Peyer's patch (tissue), 4 donors: ENCODE results near the gene GHRL. TPM values are rescaled to one million over a fixed set of nuclear protein-coding genes. Genes with fewer than 3 reads are reported as not detected.

Experiments used
- DNase-seq, 3 donors: peaks; one replicate each; pipeline ENCODE4 v3.0.0-alpha.2; 2017 to 2019
- H3K27ac ChIP-seq, 4 donors: fragments of 200-600 bp; sonication (generic); one replicate each; pipeline ENCODE4 v1.5.1; 2016 to 2019
- H3K27me3 ChIP-seq, 2 donors: fragments of 200-600 bp; sonication (generic); one replicate each; pipeline ENCODE4 v1.5.1; 2019
- H3K36me3 ChIP-seq, 3 donors: fragments of 200-600 bp; sonication (generic); one replicate each; pipeline ENCODE4 v1.5.1; 2016 to 2019
- H3K4me1 ChIP-seq, 4 donors: fragments of 200-600 bp; sonication (generic); one replicate each; pipeline ENCODE4 v1.5.1; 2016 to 2019
- H3K4me3 ChIP-seq, 4 donors: fragments of 200-600 bp; sonication (generic); 1 replicate in 3 of 4; 2 replicates in 1 of 4; pipeline ENCODE4 v1.5.1; 2016 to 2019; ENCODE audit warnings: mild to moderate bottlenecking in 1 of 4
- H3K9me3 ChIP-seq, 4 donors: fragments of 200-600 bp; sonication (generic); one replicate each; pipeline ENCODE4 v1.5.1; 2016 to 2019; ENCODE audit warnings: mild to moderate bottlenecking in 1 of 4
- CTCF ChIP-seq, 6 experiments: fragments of 450-650 bp in 4 of 6; fragments of 200-600 bp in 2 of 6; sonication (generic) in 1 of 6; IDR thresholded peaks; one replicate each; pipeline ENCODE4 v1.5.1; 2017 to 2019; ENCODE audit warnings: antibody characterized with exemption in 6 of 6, mild to moderate bottlenecking in 3 of 6, moderate library complexity in 1 of 6
- POLR2A ChIP-seq, 2 donors: fragments of 450-650 bp; IDR thresholded peaks; one replicate each; pipeline ENCODE4 v1.5.1; 2017; ENCODE audit warnings: antibody characterized with exemption in 2 of 2, mild to moderate bottlenecking in 2 of 2, moderate library complexity in 2 of 2
- total RNA-seq, 4 donors: library from RNA; depleted of rRNA; stranded (reverse); fragments of >200 nt; gene quantifications; one replicate each; pipeline ENCODE4 v1.1.0, GENCODE V29; 2016

The GHRL gene
- total RNA-seq, 4 donors from 2014 or later, result 1.6 to 2.9 TPM; not detected in 2

- peaks cover 0 to 17% (median 0%) of the 10 kb centered on the region in 3 donors for H3K36me3 ChIP-seq
- DNase-seq, result no peak
- no peak overlapping the region for H3K4me3 ChIP-seq
- no peaks in the 10 kb centered on the region for H3K9me3 ChIP-seq
- TF ChIP-seq CTCF (IDR thresholded peaks at IDR 0.05) (no peak), POLR2A (IDR thresholded peaks at IDR 0.05) (no peak)
- H3K27ac ChIP-seq, result no peak overlapping the region
- H3K27me3 ChIP-seq, result no peaks in the 10 kb centered on the region
- peaks cover 0 to 4% (median 0%) of the 10 kb centered on the region in 4 donors for H3K4me1 ChIP-seq
These were observed 4.2 kb downstream of the GHRL start for GRCh38 chr3:10288575-10288960.

- TF ChIP-seq POLR2A (IDR thresholded peaks at IDR 0.05), result no peak
- TF ChIP-seq CTCF (IDR thresholded peaks at IDR 0.05), result no peak
These were observed 4.7 kb downstream of the GHRL start for GRCh38 chr3:10287936-10288574.

GRCh38 chr3:10286596-10287295 lies 6.0 kb downstream of the GHRL start:
- peaks cover 0 to 27% (median 0%) of the 10 kb centered on the region in 3 donors for H3K36me3 ChIP-seq
- no peak for DNase-seq
- TF ChIP-seq POLR2A (IDR thresholded peaks at IDR 0.05) (no peak), CTCF (IDR thresholded peaks at IDR 0.05) (peak in 4 of 6 experiments; percentile 21 to 37 (median 32))
- H3K4me3 ChIP-seq, result no peak overlapping the region
- no peak overlapping the region for H3K27ac ChIP-seq
- no peaks in the 10 kb centered on the region for H3K9me3 ChIP-seq
- H3K27me3 ChIP-seq, result no peaks in the 10 kb centered on the region
- no peaks in the 10 kb centered on the region for H3K4me1 ChIP-seq

More at GRCh38 chr3:10287936-10288574, 4.7 kb downstream of the GHRL start:
- Histone ChIP-seq H3K4me1 (peaks cover 0 to 4% (median 0%) of the 10 kb centered on the region in 4 donors), H3K27me3 (no peaks in the 10 kb centered on the region), H3K9me3 (no peaks in the 10 kb centered on the region), H3K36me3 (peaks cover 0 to 22% (median 0%) of the 10 kb centered on the region in 3 donors), H3K27ac (no peak overlapping the region), H3K4me3 (no peak overlapping the region)
- DNase-seq, result no peak

GRCh38 chr3:10286133-10286524 lies 6.6 kb downstream of the GHRL start:
- TF ChIP-seq POLR2A (IDR thresholded peaks at IDR 0.05), result no peak
- TF ChIP-seq CTCF (IDR thresholded peaks at IDR 0.05), result no peak

GRCh38 chr3:10285272-10286132 lies 7.2 kb downstream of the GHRL start:
- peaks cover 0 to 39% (median 0%) of the 10 kb centered on the region in 3 donors for H3K36me3 ChIP-seq

More at GRCh38 chr3:10286133-10286524, 6.6 kb downstream of the GHRL start:
- Histone ChIP-seq H3K4me1 (no peaks in the 10 kb centered on the region), H3K36me3 (peaks cover 0 to 33% (median 0%) of the 10 kb centered on the region in 3 donors), H3K4me3 (no peak overlapping the region), H3K27me3 (no peaks in the 10 kb centered on the region), H3K27ac (no peak overlapping the region), H3K9me3 (no peaks in the 10 kb centered on the region)
- no peak for DNase-seq

More at GRCh38 chr3:10285272-10286132, 7.2 kb downstream of the GHRL start:
- H3K9me3 ChIP-seq, result no peaks in the 10 kb centered on the region
- no peak for DNase-seq
- H3K4me1 ChIP-seq, result no peaks in the 10 kb centered on the region
- H3K27ac ChIP-seq, result no peak overlapping the region
- H3K27me3 ChIP-seq, result no peaks in the 10 kb centered on the region
- no peak overlapping the region for H3K4me3 ChIP-seq
- TF ChIP-seq POLR2A (IDR thresholded peaks at IDR 0.05) (no peak), CTCF (IDR thresholded peaks at IDR 0.05) (no peak)
